GM18505 (cell line): ENCODE data around the gene ABCB1.

Experiments used
- ATAC-seq: cut with Tn5 transposase; IDR thresholded peaks from one replicate; pipeline ENCODE4 v1.9.1; 2021; ENCODE audit not compliant: unreplicated experiment
- POLR2A ChIP-seq: IDR thresholded peaks from 4 replicates; pipeline ENCODE4 v1.6.1; 2011; ENCODE audit warnings: borderline replicate concordance; ENCODE audit not compliant: insufficient read depth, insufficient read length; ENCODE audit errors: extremely low read depth

ABCB1 gene

GRCh38 chr7:87561702-87562101 is 39.0 kb downstream of the ABCB1 start:
- no peak for TF ChIP-seq POLR2A

GRCh38 chr7:87561102-87561501 is 39.6 kb downstream of the ABCB1 start:
- TF ChIP-seq POLR2A: no peak
- ATAC-seq: no peak

More at GRCh38 chr7:87561702-87562101, 39.0 kb downstream of the ABCB1 start:
- no peak for ATAC-seq

GRCh38 chr7:87552351-87552900 is 48.3 kb downstream of the ABCB1 start:
- TF ChIP-seq POLR2A: no peak
- no peak for ATAC-seq

- TF ChIP-seq POLR2A: no peak
- ATAC-seq: no peak
Measured at GRCh38 chr7:87548123-87548919, 52.4 kb downstream of the ABCB1 start.

GRCh38 chr7:87545760-87546159 is 54.9 kb downstream of the ABCB1 start:
- ATAC-seq: no peak

GRCh38 chr7:87543623-87544022 is 57.1 kb downstream of the ABCB1 start:
- no peak for TF ChIP-seq POLR2A
- no peak for ATAC-seq

More at GRCh38 chr7:87545760-87546159, 54.9 kb downstream of the ABCB1 start:
- no peak for TF ChIP-seq POLR2A

- TF ChIP-seq POLR2A: no peak
- ATAC-seq: no peak
Measured at GRCh38 chr7:87541648-87542047, 59.0 kb downstream of the ABCB1 start.

GRCh38 chr7:87538052-87538451 is 62.6 kb downstream of the ABCB1 start:
- no peak for ATAC-seq

GRCh38 chr7:87534072-87534471 is 66.6 kb downstream of the ABCB1 start:
- TF ChIP-seq POLR2A: no peak
- ATAC-seq: no peak

More at GRCh38 chr7:87538052-87538451, 62.6 kb downstream of the ABCB1 start:
- TF ChIP-seq POLR2A: no peak

- no peak for TF ChIP-seq POLR2A
- no peak for ATAC-seq
Measured at GRCh38 chr7:87530126-87530525, 70.6 kb downstream of the ABCB1 start.

- ATAC-seq: no peak
- TF ChIP-seq POLR2A: no peak
Measured at GRCh38 chr7:87528730-87529129, 72.0 kb downstream of the ABCB1 start.

GRCh38 chr7:87518735-87519134 is 81.9 kb downstream of the ABCB1 start:
- no peak for ATAC-seq
- TF ChIP-seq POLR2A: no peak

GRCh38 chr7:87517891-87518290 is 82.8 kb downstream of the ABCB1 start:
- ATAC-seq: no peak
- no peak for TF ChIP-seq POLR2A

- ATAC-seq: no peak
- TF ChIP-seq POLR2A: no peak
Measured at GRCh38 chr7:87517136-87517815, 83.4 kb downstream of the ABCB1 start.
